ENCODE data around the gene FOSB.

FOSB gene

DNA sequence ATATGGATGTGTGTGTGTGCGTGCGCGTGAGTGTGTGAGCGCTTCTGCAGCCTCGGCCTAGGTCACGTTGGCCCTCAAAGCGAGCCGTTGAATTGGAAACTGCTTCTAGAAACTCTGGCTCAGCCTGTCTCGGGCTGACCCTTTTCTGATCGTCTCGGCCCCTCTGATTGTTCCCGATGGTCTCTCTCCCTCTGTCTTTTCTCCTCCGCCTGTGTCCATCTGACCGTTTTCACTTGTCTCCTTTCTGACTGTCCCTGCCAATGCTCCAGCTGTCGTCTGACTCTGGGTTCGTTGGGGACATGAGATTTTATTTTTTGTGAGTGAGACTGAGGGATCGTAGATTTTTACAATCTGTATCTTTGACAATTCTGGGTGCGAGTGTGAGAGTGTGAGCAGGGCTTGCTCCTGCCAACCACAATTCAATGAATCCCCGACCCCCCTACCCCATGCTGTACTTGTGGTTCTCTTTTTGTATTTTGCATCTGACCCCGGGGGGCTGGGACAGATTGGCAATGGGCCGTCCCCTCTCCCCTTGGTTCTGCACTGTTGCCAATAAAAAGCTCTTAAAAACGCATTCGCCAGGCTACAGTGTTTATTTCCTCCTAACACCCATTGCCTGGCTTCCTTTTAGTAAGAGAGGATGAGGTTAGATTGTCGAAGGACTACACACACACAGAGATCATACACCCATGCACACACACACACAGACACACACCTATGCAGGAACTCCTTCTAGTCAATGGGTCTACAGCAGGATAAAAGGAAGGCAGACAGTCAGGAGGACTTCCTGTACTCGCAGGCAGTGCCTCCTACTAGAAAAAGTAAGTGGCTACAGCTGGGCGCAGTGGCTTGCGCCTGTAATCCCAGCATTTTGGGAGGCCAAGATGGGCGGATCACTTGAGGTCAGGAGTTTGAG is 7.1 kb downstream of the FOSB start:
- TF ChIP-seq MAX (IDR thresholded peaks at IDR 0.05) (no peak), RAD21 (IDR thresholded peaks at IDR 0.05; ENCODE audit: low read depth) (no peak), EGR1 (IDR thresholded peaks at IDR 0.05) (no peak), NFIC (IDR thresholded peaks at IDR 0.05) (no peak), FOXM1 (IDR thresholded peaks at IDR 0.05; ENCODE audit: borderline replicate concordance, low read depth) (no peak), CREB1 (IDR thresholded peaks at IDR 0.05; ENCODE audit: low read depth) (no peak)

DNA sequence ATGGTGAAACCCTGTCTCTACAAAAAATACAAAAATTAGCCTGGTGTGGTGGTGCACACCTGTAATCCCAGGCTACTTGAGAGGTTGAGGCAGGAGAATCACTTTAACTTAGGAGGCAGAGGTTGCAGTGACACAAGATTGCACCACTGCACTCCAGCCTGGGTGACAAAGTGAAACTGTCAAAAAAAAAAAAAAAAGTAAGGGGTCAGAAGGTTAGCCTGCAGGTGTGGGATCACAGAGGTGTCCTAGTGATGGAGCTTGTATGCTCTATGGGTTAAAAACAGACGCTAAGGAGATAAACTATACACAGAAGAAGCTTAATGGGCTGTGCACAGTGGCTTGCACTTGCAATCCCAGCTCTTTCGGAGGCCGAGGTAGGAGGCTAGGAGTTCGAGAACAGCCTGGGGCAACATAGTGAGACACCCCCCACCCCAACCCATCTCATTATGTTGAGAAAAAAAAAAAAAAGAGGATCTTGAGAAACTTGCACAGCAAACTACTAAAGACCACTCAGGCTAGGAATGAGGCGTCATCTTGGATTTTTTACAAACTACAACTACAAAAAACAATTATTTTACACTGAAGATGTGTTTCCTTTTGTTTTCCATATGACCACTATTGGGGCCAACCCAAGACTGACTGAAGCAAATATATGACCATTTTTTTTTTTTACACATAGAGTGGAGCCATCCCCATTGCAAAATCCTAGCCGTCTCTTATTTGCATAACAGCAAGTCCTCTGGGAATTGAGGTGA is 7.9 kb downstream of the FOSB start:
- TF ChIP-seq REST (IDR thresholded peaks at IDR 0.05; ENCODE audit: low read depth) (no peak), YY1 (IDR thresholded peaks at IDR 0.05; ENCODE audit: low read depth) (no peak), ZBTB7A (IDR thresholded peaks at IDR 0.05; ENCODE audit: low read depth) (no peak), RAD21 (IDR thresholded peaks at IDR 0.05; ENCODE audit: low read depth) (no peak), EGR1 (IDR thresholded peaks at IDR 0.05) (no peak), EP300 (IDR thresholded peaks at IDR 0.05; ENCODE audit: borderline replicate concordance) (no peak), TEAD4 (IDR thresholded peaks at IDR 0.05) (no peak), CEBPB (IDR thresholded peaks at IDR 0.05) (no peak), MAX (IDR thresholded peaks at IDR 0.05) (no peak), NFIC (IDR thresholded peaks at IDR 0.05) (no peak), CREB1 (IDR thresholded peaks at IDR 0.05; ENCODE audit: low read depth) (no peak), FOXM1 (IDR thresholded peaks at IDR 0.05; ENCODE audit: borderline replicate concordance, low read depth) (no peak), TCF12 (IDR thresholded peaks at IDR 0.05; ENCODE audit: low read depth) (no peak), TAF1 (IDR thresholded peaks at IDR 0.05; ENCODE audit: low read depth) (no peak)
- TF ChIP-seq, protein P1, sequence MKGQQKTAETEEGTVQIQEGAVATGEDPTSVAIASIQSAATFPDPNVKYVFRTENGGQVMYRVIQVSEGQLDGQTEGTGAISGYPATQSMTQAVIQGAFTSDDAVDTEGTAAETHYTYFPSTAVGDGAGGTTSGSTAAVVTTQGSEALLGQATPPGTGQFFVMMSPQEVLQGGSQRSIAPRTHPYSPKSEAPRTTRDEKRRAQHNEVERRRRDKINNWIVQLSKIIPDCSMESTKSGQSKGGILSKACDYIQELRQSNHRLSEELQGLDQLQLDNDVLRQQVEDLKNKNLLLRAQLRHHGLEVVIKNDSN (IDR thresholded peaks at IDR 0.05), result no peak

- TF ChIP-seq YY1 (IDR thresholded peaks at IDR 0.05; ENCODE audit: low read depth), result no peak
- TF ChIP-seq CEBPB (IDR thresholded peaks at IDR 0.05), result no peak
- no peak for TF ChIP-seq EP300 (IDR thresholded peaks at IDR 0.05; ENCODE audit: borderline replicate concordance)
- no peak for TF ChIP-seq NFIC (IDR thresholded peaks at IDR 0.05)
- TF ChIP-seq RAD21 (IDR thresholded peaks at IDR 0.05; ENCODE audit: low read depth), result no peak
- TF ChIP-seq TEAD4 (IDR thresholded peaks at IDR 0.05), result no peak
- no peak for TF ChIP-seq EGR1 (IDR thresholded peaks at IDR 0.05)
- TF ChIP-seq MAX (IDR thresholded peaks at IDR 0.05), result no peak
- TF ChIP-seq FOXM1 (IDR thresholded peaks at IDR 0.05; ENCODE audit: borderline replicate concordance, low read depth), result no peak
These were observed 8.5 kb downstream of the FOSB start for GRCh38 chr19:45476304-45476703.

GRCh38 chr19:45477186-45477585 is 9.4 kb downstream of the FOSB start:
- no peak for TF ChIP-seq YY1 (IDR thresholded peaks at IDR 0.05; ENCODE audit: low read depth)
- TF ChIP-seq EGR1 (IDR thresholded peaks at IDR 0.05), result no peak
- no peak for TF ChIP-seq MAX (IDR thresholded peaks at IDR 0.05)
- no peak for TF ChIP-seq FOXM1 (IDR thresholded peaks at IDR 0.05; ENCODE audit: borderline replicate concordance, low read depth)
- no peak for TF ChIP-seq ZBTB7A (IDR thresholded peaks at IDR 0.05; ENCODE audit: low read depth)
- no peak for TF ChIP-seq TAF1 (IDR thresholded peaks at IDR 0.05; ENCODE audit: low read depth)
- no peak for TF ChIP-seq TEAD4 (IDR thresholded peaks at IDR 0.05)
- TF ChIP-seq, protein P1 (IDR thresholded peaks at IDR 0.05), result no peak
- no peak for TF ChIP-seq REST (IDR thresholded peaks at IDR 0.05; ENCODE audit: low read depth)
- TF ChIP-seq TCF12 (IDR thresholded peaks at IDR 0.05; ENCODE audit: low read depth), result no peak
- no peak for TF ChIP-seq NFIC (IDR thresholded peaks at IDR 0.05)
- no peak for TF ChIP-seq EP300 (IDR thresholded peaks at IDR 0.05; ENCODE audit: borderline replicate concordance)
- TF ChIP-seq CREB1 (IDR thresholded peaks at IDR 0.05; ENCODE audit: low read depth), result no peak
- TF ChIP-seq RAD21 (IDR thresholded peaks at IDR 0.05; ENCODE audit: low read depth), result no peak
- no peak for TF ChIP-seq CEBPB (IDR thresholded peaks at IDR 0.05)
